IMR-90 (cell line): ENCODE data around the gene IFNLR1. TPM values are rescaled to one million over a fixed set of nuclear protein-coding genes. Genes with fewer than 3 reads are reported as not detected.

Source experiments
- ATAC-seq: fragments of 200-7000 bp; cut with Tn5 transposase; 2 replicates; pipeline ENCODE4 v1.9.1; 2020; ENCODE audit warnings: low read depth, mild to moderate bottlenecking, moderate library complexity
- BruUV-seq: library from RNA; stranded (reverse); fragments of 400-500 nt; replicated peaks from 2 replicates; lab custom pipeline; 2021; lab: Mats Ljungman, UMichigan
- CTCF ChIA-PET: fragments of 300-600 bp; formaldehyde crosslinking; extraction: SDS; loops from one replicate; lab custom pipeline; 2021; ENCODE audit warnings: antibody characterized with exemption; lab: Yijun Ruan, JAX
- POLR2A ChIA-PET: fragments of 300-600 bp; sonication (Branson Sonifier 250); formaldehyde crosslinking; loops from one replicate; lab custom pipeline; 2022; ENCODE audit warnings: antibody characterized with exemption; ENCODE audit not compliant: unreplicated experiment; lab: Charles Lee
- DNase-seq: peaks from one replicate; pipeline ENCODE4 v3.0.0; 2013
- H2AFZ ChIP-seq: replicated peaks from 2 replicates; pipeline ENCODE3; 2013; ENCODE audit warnings: low read length, mild to moderate bottlenecking; ENCODE audit not compliant: poor library complexity
- H2AK5ac ChIP-seq: 2 replicates; pipeline ENCODE4 v1.6.1; 2013; ENCODE audit warnings: low read depth, low read length, inconsistent platforms
- H2AK9ac ChIP-seq: replicated peaks from 2 replicates; pipeline ENCODE3; 2013; ENCODE audit warnings: mild to moderate bottlenecking, low read depth, low read length, moderate library complexity; ENCODE audit not compliant: poor library complexity
- H2BK120ac ChIP-seq: 2 replicates; pipeline ENCODE4 v1.6.1; 2013; ENCODE audit warnings: low read depth, low read length, inconsistent platforms
- H2BK15ac ChIP-seq: 3 replicates; pipeline ENCODE4 v1.6.1; 2013; ENCODE audit warnings: low read depth, low read length, inconsistent platforms
- H2BK20ac ChIP-seq: 2 replicates; pipeline ENCODE4 v1.6.1; 2013; ENCODE audit warnings: low read depth, mild to moderate bottlenecking, inconsistent platforms, low read length, moderate library complexity
- H2BK5ac ChIP-seq: 2 replicates; pipeline ENCODE4 v1.6.1; 2013; ENCODE audit warnings: mild to moderate bottlenecking, low read depth, low read length, inconsistent platforms; ENCODE audit not compliant: poor library complexity, severe bottlenecking
- H3K14ac ChIP-seq: replicated peaks from 2 replicates; pipeline ENCODE4 v1.6.1; 2013; ENCODE audit warnings: low read depth, low read length, inconsistent platforms
- H3K18ac ChIP-seq: 2 replicates; pipeline ENCODE4 v1.6.1; 2013; ENCODE audit warnings: low read depth, low read length, control low read depth
- H3K23ac ChIP-seq: 2 replicates; pipeline ENCODE4 v1.6.1; 2013; ENCODE audit warnings: low read depth, low read length, inconsistent platforms
- H3K27ac ChIP-seq: 2 replicates; pipeline ENCODE4 v1.5.1; 2013; ENCODE audit warnings: mild to moderate bottlenecking, control low read depth, low read length; ENCODE audit not compliant: insufficient read depth
- H3K27me3 ChIP-seq: 2 replicates; pipeline ENCODE4 v1.6.1; 2013; ENCODE audit warnings: low read length; ENCODE audit not compliant: control insufficient read depth, insufficient read depth
- H3K36me3 ChIP-seq: 2 replicates; pipeline ENCODE4 v1.6.1; 2013; ENCODE audit warnings: low read length, mixed read lengths; ENCODE audit not compliant: control insufficient read depth, insufficient read depth
- H3K4ac ChIP-seq: 2 replicates; pipeline ENCODE4 v1.6.1; 2013; ENCODE audit warnings: low read depth, low read length, inconsistent platforms
- H3K4me1 ChIP-seq: 2 replicates; pipeline ENCODE4 v1.6.1; 2013; ENCODE audit warnings: low read length, mixed read lengths; ENCODE audit not compliant: control insufficient read depth, insufficient read depth
- H3K4me2 ChIP-seq: 2 replicates; pipeline ENCODE4 v1.6.1; 2013; ENCODE audit warnings: low read depth, mild to moderate bottlenecking, control low read depth, low read length, moderate library complexity
- H3K4me3 ChIP-seq: 2 replicates; pipeline ENCODE4 v1.5.1; 2013; ENCODE audit warnings: low read depth, mild to moderate bottlenecking, control low read depth, low read length, moderate library complexity; ENCODE audit not compliant: insufficient read depth
- H3K56ac ChIP-seq: 2 replicates; pipeline ENCODE4 v1.6.1; 2013; ENCODE audit warnings: low read length, inconsistent platforms; ENCODE audit not compliant: insufficient read depth; ENCODE audit errors: extremely low read depth
- H3K79me1 ChIP-seq, 2 experiments: 2 replicates each; pipeline ENCODE4 v1.6.1; 2013; ENCODE audit warnings: low read length in 2 of 2, inconsistent platforms in 1 of 2, low read depth in 1 of 2
- H3K9ac ChIP-seq: 2 replicates; pipeline ENCODE4 v1.6.1; 2013; ENCODE audit warnings: low read depth, low read length, control low read depth
- H3K9me1 ChIP-seq: 2 replicates; pipeline ENCODE4 v1.6.1; 2013; ENCODE audit warnings: low read length, inconsistent platforms; ENCODE audit not compliant: insufficient read depth
- H3K9me3 ChIP-seq: 2 replicates; pipeline ENCODE4 v1.6.1; 2013; ENCODE audit warnings: low read length; ENCODE audit not compliant: control insufficient read depth, insufficient read depth
- H4K20me1 ChIP-seq: 2 replicates; pipeline ENCODE4 v1.6.1; 2013; ENCODE audit warnings: low read length, inconsistent platforms; ENCODE audit not compliant: insufficient read depth
- H4K5ac ChIP-seq: 2 replicates; pipeline ENCODE4 v1.6.1; 2013; ENCODE audit warnings: mild to moderate bottlenecking, low read depth, low read length, control low read depth
- H4K8ac ChIP-seq, 2 experiments: 2 replicates each; pipeline ENCODE4 v1.6.1; 2013; ENCODE audit warnings: low read depth in 2 of 2, low read length in 2 of 2, control low read depth in 1 of 2, inconsistent platforms in 1 of 2
- H4K91ac ChIP-seq: 2 replicates; pipeline ENCODE4 v1.6.1; 2013; ENCODE audit warnings: low read depth, low read length, inconsistent platforms; ENCODE audit not compliant: insufficient read depth
- CEBPB ChIP-seq: IDR thresholded peaks from 2 replicates; pipeline ENCODE4 v1.6.1; 2012; ENCODE audit warnings: low read depth, low read length, improper control_type of control experiment
- CHD1 ChIP-seq: IDR thresholded peaks from 2 replicates; pipeline ENCODE4 v1.6.1; 2012; ENCODE audit warnings: low read depth, low read length, improper control_type of control experiment
- FOS ChIP-seq: fragments of 150-350 bp; IDR thresholded peaks from 2 replicates; pipeline ENCODE4 v1.6.1; 2016; ENCODE audit warnings: low read depth, low read length
- MAFK ChIP-seq: IDR thresholded peaks from 2 replicates; pipeline ENCODE4 v1.6.1; 2012; ENCODE audit warnings: low read depth, low read length, improper control_type of control experiment
- MAZ ChIP-seq: IDR thresholded peaks from 2 replicates; pipeline ENCODE4 v1.6.1; 2012; ENCODE audit warnings: low read depth, mild to moderate bottlenecking, low read length, improper control_type of control experiment, moderate library complexity, borderline replicate concordance
- MXI1 ChIP-seq: IDR thresholded peaks from 2 replicates; pipeline ENCODE4 v1.6.1; 2012; ENCODE audit warnings: low read depth, mild to moderate bottlenecking, low read length, moderate library complexity, borderline replicate concordance
- NFE2L2 ChIP-seq: fragments of 150-350 bp; IDR thresholded peaks from 2 replicates; pipeline ENCODE4 v1.6.1; 2016; ENCODE audit warnings: low read depth, mild to moderate bottlenecking, low read length
- POLR2A ChIP-seq: IDR thresholded peaks from 2 replicates; pipeline ENCODE4 v1.6.1; 2012; ENCODE audit warnings: mild to moderate bottlenecking, low read depth, low read length
- RAD21 ChIP-seq: IDR thresholded peaks from 2 replicates; pipeline ENCODE4 v1.6.1; 2012; ENCODE audit warnings: low read length, improper control_type of control experiment
- RCOR1 ChIP-seq: IDR thresholded peaks from 2 replicates; pipeline ENCODE4 v1.6.1; 2012; ENCODE audit warnings: mild to moderate bottlenecking, low read length, improper control_type of control experiment; ENCODE audit not compliant: insufficient replicate concordance
- SMC3 ChIP-seq: fragments of 150-350 bp; IDR thresholded peaks from 2 replicates; pipeline ENCODE4 v1.6.1; 2016; ENCODE audit warnings: low read depth, mild to moderate bottlenecking, antibody characterized with exemption, low read length, moderate library complexity
- WGBS, 2 experiments: methylation state at CpG; one replicate each; pipeline versions ENCODE4 v1.1.5 to v1.1.7; 2013; ENCODE audit warnings: missing lambda C conversion rate in 2 of 2; ENCODE audit not compliant: insufficient read length in 1 of 2; ENCODE audit errors: extremely low coverage in 2 of 2; 5-methylcytosine and 5-hydroxymethylcytosine counted together
- dilution Hi-C: fragments of 300-500 bp; cut with HindIII; formaldehyde crosslinking; loops from one replicate; pipeline ENCODE4 v1.14.3; 2018; ENCODE audit warnings: low sequenced_read_pairs; ENCODE audit not compliant: unreplicated experiment
- in situ Hi-C: fragments of 300-500 bp; cut with MboI; formaldehyde crosslinking; loops from 3 replicates; pipeline ENCODE4 v1.14.3; 2019; ENCODE audit warnings: low sequenced_read_pairs, inconsistent platforms, mixed read lengths
- intact Hi-C: fragments of 100-400 bp; cut with micrococcal nuclease; formaldehyde crosslinking; loops from 2 replicates; pipeline ENCODE4 v1.10.0; 2022
- polyA plus RNA-seq, 3 experiments: library from polyadenylated mRNA; depleted of rRNA; stranded (reverse); fragments of >200 nt; gene quantifications; 2 replicates each; pipeline ENCODE4 v1.2.3, GENCODE V29; 2012; ENCODE audit warnings: low replicate concordance in 1 of 3
- total RNA-seq: library from RNA; depleted of rRNA; stranded (reverse); fragments of >200 nt; gene quantifications from 2 replicates; pipeline ENCODE4 v1.2.3, GENCODE V29; 2012
- TF ChIP-seq, protein P1 (sequence below): conservative IDR thresholded peaks from 2 replicates; pipeline ENCODE4 v1.5.1; 2012; ENCODE audit warnings: mild to moderate bottlenecking, low read depth, low read length, improper control_type of control experiment
- TF ChIP-seq, protein P2 (sequence below): fragments of 150-350 bp; IDR thresholded peaks from 2 replicates; pipeline ENCODE4 v1.6.1; 2017; ENCODE audit warnings: mild to moderate bottlenecking, antibody characterized with exemption, low read length, low read depth
- TF ChIP-seq, protein P3 (sequence below): fragments of 150-350 bp; IDR thresholded peaks from 2 replicates; pipeline ENCODE4 v1.6.1; 2016; ENCODE audit warnings: low read depth, mild to moderate bottlenecking, low read length, moderate library complexity, borderline replicate concordance

IFNLR1 gene
- total and polyA plus RNA-seq, 2 of the 4 experiments (the other 2 are of a cell fraction): not detected

DNA sequence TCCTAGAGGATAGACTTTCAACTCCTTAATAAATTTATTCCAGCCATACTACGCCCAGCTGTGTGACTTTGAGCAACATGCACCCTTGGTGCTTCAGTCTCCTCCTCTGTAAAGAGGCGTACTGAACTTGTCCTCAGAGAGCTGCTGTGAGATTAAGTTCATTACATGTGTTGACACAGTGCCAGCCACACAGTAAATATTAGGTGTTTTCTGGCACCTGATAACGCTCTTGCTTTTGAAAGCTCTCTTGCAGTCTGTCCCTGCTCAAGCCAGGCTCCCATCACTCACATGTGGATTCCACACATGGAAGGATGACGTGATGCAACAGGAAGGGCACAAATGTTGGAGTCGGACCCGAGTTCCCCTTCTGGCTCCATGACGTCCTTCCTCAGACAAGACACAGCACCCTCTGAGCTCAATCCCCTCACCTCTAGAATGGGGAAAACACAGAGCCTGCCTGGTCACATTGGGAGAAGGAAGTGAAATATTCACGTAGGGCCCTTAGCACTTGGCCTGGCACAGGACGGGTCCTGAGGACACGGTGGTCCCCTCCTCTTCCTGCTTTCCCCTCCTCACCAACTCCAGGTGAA lies 7.7 kb downstream of the IFNLR1 start:
- no peak overlapping the region for H2BK15ac ChIP-seq
- H3K23ac ChIP-seq: no peak overlapping the region
- H4K5ac ChIP-seq: no peak overlapping the region
- no peaks in the 10 kb centered on the region for H4K20me1 ChIP-seq
- no peak overlapping the region for H2BK20ac ChIP-seq
- H3K4ac ChIP-seq: no peak overlapping the region
- H2BK5ac ChIP-seq: no peak overlapping the region
- no peak overlapping the region for H3K56ac ChIP-seq
- H3K9me1 ChIP-seq: no peaks in the 10 kb centered on the region
- no CpG with 5 or more reads among the region's 10 CpGs for WGBS, 2 experiments
- H2BK120ac ChIP-seq: no peak overlapping the region
- no peak overlapping the region for H3K4me3 ChIP-seq
- no peak overlapping the region for H4K91ac ChIP-seq
- in situ Hi-C loops (no loop called here), intact Hi-C loops (no loop called here), dilution Hi-C loops (no loop called here)
- H2AK9ac ChIP-seq: no peak overlapping the region
- no peaks in the 10 kb centered on the region for H3K4me1 ChIP-seq
- ChIA-PET POLR2A (no interaction called here), CTCF (interaction anchor here (1.2 kb wide), 1 partner anchor 11 kb away, joined by 4 read pairs; no protein-coding TSS in a partner anchor)
- no peaks in the 10 kb centered on the region for H3K79me1 ChIP-seq
- peaks cover 40% of the 10 kb centered on the region for H3K27me3 ChIP-seq
- H3K9me3 ChIP-seq: no peaks in the 10 kb centered on the region; the same call in 1 of the 2 replicates
- ATAC-seq (no peak), DNase-seq (no peak)
- TF ChIP-seq FOS: no peak
- TF ChIP-seq, protein P1, sequence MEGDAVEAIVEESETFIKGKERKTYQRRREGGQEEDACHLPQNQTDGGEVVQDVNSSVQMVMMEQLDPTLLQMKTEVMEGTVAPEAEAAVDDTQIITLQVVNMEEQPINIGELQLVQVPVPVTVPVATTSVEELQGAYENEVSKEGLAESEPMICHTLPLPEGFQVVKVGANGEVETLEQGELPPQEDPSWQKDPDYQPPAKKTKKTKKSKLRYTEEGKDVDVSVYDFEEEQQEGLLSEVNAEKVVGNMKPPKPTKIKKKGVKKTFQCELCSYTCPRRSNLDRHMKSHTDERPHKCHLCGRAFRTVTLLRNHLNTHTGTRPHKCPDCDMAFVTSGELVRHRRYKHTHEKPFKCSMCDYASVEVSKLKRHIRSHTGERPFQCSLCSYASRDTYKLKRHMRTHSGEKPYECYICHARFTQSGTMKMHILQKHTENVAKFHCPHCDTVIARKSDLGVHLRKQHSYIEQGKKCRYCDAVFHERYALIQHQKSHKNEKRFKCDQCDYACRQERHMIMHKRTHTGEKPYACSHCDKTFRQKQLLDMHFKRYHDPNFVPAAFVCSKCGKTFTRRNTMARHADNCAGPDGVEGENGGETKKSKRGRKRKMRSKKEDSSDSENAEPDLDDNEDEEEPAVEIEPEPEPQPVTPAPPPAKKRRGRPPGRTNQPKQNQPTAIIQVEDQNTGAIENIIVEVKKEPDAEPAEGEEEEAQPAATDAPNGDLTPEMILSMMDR: no peak
- no peak for TF ChIP-seq POLR2A
- TF ChIP-seq, protein P2, sequence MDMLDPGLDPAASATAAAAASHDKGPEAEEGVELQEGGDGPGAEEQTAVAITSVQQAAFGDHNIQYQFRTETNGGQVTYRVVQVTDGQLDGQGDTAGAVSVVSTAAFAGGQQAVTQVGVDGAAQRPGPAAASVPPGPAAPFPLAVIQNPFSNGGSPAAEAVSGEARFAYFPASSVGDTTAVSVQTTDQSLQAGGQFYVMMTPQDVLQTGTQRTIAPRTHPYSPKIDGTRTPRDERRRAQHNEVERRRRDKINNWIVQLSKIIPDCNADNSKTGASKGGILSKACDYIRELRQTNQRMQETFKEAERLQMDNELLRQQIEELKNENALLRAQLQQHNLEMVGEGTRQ: no peak
- TF ChIP-seq CHD1: no peak
- no peak for TF ChIP-seq MAFK
- no peak for TF ChIP-seq CEBPB
- TF ChIP-seq, protein P3, sequence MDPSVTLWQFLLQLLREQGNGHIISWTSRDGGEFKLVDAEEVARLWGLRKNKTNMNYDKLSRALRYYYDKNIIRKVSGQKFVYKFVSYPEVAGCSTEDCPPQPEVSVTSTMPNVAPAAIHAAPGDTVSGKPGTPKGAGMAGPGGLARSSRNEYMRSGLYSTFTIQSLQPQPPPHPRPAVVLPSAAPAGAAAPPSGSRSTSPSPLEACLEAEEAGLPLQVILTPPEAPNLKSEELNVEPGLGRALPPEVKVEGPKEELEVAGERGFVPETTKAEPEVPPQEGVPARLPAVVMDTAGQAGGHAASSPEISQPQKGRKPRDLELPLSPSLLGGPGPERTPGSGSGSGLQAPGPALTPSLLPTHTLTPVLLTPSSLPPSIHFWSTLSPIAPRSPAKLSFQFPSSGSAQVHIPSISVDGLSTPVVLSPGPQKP: no peak
- TF ChIP-seq MXI1: no peak
- TF ChIP-seq SMC3: no peak
- no peak for TF ChIP-seq RAD21
- TF ChIP-seq RCOR1: no peak
- TF ChIP-seq MAZ: no peak
- TF ChIP-seq NFE2L2: no peak
- H3K27ac ChIP-seq: no peak overlapping the region
- no peak overlapping the region for H3K9ac ChIP-seq
- BruUV-seq: no TSS peak
- no peak overlapping the region for H4K8ac ChIP-seq
- H2AK5ac ChIP-seq: no peak overlapping the region
- H3K4me2 ChIP-seq: no peak overlapping the region
- no peaks in the 10 kb centered on the region for H3K36me3 ChIP-seq
- no peak overlapping the region for H3K14ac ChIP-seq
- no peak overlapping the region for H3K18ac ChIP-seq
- H2AFZ ChIP-seq: no peak overlapping the region
